Measurements from ENCODE around the gene PABPC1L. TPM values are rescaled to one million over a fixed set of nuclear protein-coding genes. Genes with fewer than 3 reads are reported as not detected.

The PABPC1L gene
- total RNA-seq, 2 donors from 2014 or later: 41.8 to 105 TPM

- 77 to 86% methylated on average over 4 of the region's 4 CpGs for WGBS, 2 donors
- TF ChIP-seq POLR2A (IDR thresholded peaks at IDR 0.05) (no peak), CTCF (IDR thresholded peaks at IDR 0.05) (no peak)
Observed at GRCh38 chr20:44955270-44955669, 45.4 kb downstream of the PABPC1L start.

GRCh38 chr20:44956410-44956809 is 46.5 kb downstream of the PABPC1L start:
- Histone ChIP-seq H3K36me3 (replicated peaks in 1 of 2; ENCODE audit: insufficient read depth in 1 of 2, low read depth in 2 of 2) (peaks cover 0 to 16% of the 10 kb centered on the region in 2 donors), H3K9me3 (no peaks in the 10 kb centered on the region), H3K27ac (no peak overlapping the region), H3K27me3 (no peaks in the 10 kb centered on the region), H3K4me1 (peaks cover 19% of the 10 kb centered on the region), H3K4me3 (no peak overlapping the region)
- intact Hi-C loops (cut with DNase I): no loop called here
- no peak for TF ChIP-seq CTCF (IDR thresholded peaks at IDR 0.05)
- ATAC-seq (no peak), DNase-seq (no peak)
- 84 to 94% methylated on average over 3 of the region's 3 CpGs for WGBS, 2 donors

More at GRCh38 chr20:44955270-44955669, 45.4 kb downstream of the PABPC1L start:
- DNase-seq (no peak), ATAC-seq (no peak)
- Histone ChIP-seq H3K4me3 (no peak overlapping the region), H3K36me3 (replicated peaks in 1 of 2; ENCODE audit: insufficient read depth in 1 of 2, low read depth in 2 of 2) (peaks cover 0 to 26% of the 10 kb centered on the region in 2 donors), H3K4me1 (peaks cover 14% of the 10 kb centered on the region), H3K27ac (no peak overlapping the region), H3K27me3 (no peaks in the 10 kb centered on the region), H3K9me3 (no peaks in the 10 kb centered on the region)
- intact Hi-C loops (cut with DNase I): no loop called here

- Histone ChIP-seq H3K36me3 (replicated peaks in 1 of 2; ENCODE audit: insufficient read depth in 1 of 2, low read depth in 2 of 2) (peaks cover 0 to 12% of the 10 kb centered on the region in 2 donors), H3K9me3 (no peaks in the 10 kb centered on the region), H3K27me3 (no peaks in the 10 kb centered on the region), H3K4me1 (peaks cover 19% of the 10 kb centered on the region), H3K4me3 (no peak overlapping the region), H3K27ac (no peak overlapping the region)
- intact Hi-C loops (cut with DNase I): no loop called here
- TF ChIP-seq CTCF (IDR thresholded peaks at IDR 0.05) (no peak), POLR2A (IDR thresholded peaks at IDR 0.05) (no peak)
- no peak for ATAC-seq
- WGBS, 2 donors: 88 to 92% methylated on average over 8 of the region's 8 CpGs
- no peak for DNase-seq
Observed at GRCh38 chr20:44958276-44958675, 48.4 kb downstream of the PABPC1L start.

- peak overlapping the region in 2 of 4 donors; percentile 69 to 70 for H3K27ac ChIP-seq
- peaks cover 0 to 12% of the 10 kb centered on the region in 2 donors for H3K36me3 ChIP-seq (replicated peaks in 1 of 2; ENCODE audit: insufficient read depth in 1 of 2, low read depth in 2 of 2)
- H3K4me1 ChIP-seq: peaks cover 19% of the 10 kb centered on the region
- ATAC-seq (no peak), DNase-seq (no peak)
- TF ChIP-seq CTCF (IDR thresholded peaks at IDR 0.05) (no peak), POLR2A (IDR thresholded peaks at IDR 0.05) (no peak)
- intact Hi-C loops (cut with DNase I): no loop called here
- no peaks in the 10 kb centered on the region for H3K9me3 ChIP-seq
- no peaks in the 10 kb centered on the region for H3K27me3 ChIP-seq
- WGBS, 2 donors: 31 to 37% methylated on average over 8 of the region's 8 CpGs
- no peak overlapping the region for H3K4me3 ChIP-seq
Observed at GRCh38 chr20:44959082-44959637, 49.3 kb downstream of the PABPC1L start.

- peak overlapping the region; percentile 79 to 94 for H3K4me3 ChIP-seq
- H3K27me3 ChIP-seq: no peaks in the 10 kb centered on the region
- H3K9me3 ChIP-seq: no peaks in the 10 kb centered on the region
- WGBS, 2 donors: 3 to 5% methylated on average over 13 of the region's 13 CpGs
- ATAC-seq (peak; percentile 1), DNase-seq (peak in 2 of 4 donors; percentile 22 to 29)
- peaks cover 19% of the 10 kb centered on the region for H3K4me1 ChIP-seq
- H3K36me3 ChIP-seq (replicated peaks in 1 of 2; ENCODE audit: insufficient read depth in 1 of 2, low read depth in 2 of 2): peaks cover 0 to 10% of the 10 kb centered on the region in 2 donors
- H3K27ac ChIP-seq: peak overlapping the region; percentile 69 to 82 (median 70)
- intact Hi-C loops (cut with DNase I): no loop called here
- TF ChIP-seq POLR2A (IDR thresholded peaks at IDR 0.05) (no peak), CTCF (IDR thresholded peaks at IDR 0.05) (no peak)
Observed at GRCh38 chr20:44959638-44960102, 49.8 kb downstream of the PABPC1L start.

Measured in body of pancreas (tissue), 4 donors.